Ramos (cell line): Measurements from ENCODE around the gene TCF7.

Experiments
- in situ Hi-C: fragments of 300-500 bp; cut with MboI; formaldehyde crosslinking; loops from one replicate; pipeline ENCODE4 v1.14.3; 2022; ENCODE audit warnings: low sequenced_read_pairs; ENCODE audit not compliant: unreplicated experiment

Gene TCF7

DNA sequence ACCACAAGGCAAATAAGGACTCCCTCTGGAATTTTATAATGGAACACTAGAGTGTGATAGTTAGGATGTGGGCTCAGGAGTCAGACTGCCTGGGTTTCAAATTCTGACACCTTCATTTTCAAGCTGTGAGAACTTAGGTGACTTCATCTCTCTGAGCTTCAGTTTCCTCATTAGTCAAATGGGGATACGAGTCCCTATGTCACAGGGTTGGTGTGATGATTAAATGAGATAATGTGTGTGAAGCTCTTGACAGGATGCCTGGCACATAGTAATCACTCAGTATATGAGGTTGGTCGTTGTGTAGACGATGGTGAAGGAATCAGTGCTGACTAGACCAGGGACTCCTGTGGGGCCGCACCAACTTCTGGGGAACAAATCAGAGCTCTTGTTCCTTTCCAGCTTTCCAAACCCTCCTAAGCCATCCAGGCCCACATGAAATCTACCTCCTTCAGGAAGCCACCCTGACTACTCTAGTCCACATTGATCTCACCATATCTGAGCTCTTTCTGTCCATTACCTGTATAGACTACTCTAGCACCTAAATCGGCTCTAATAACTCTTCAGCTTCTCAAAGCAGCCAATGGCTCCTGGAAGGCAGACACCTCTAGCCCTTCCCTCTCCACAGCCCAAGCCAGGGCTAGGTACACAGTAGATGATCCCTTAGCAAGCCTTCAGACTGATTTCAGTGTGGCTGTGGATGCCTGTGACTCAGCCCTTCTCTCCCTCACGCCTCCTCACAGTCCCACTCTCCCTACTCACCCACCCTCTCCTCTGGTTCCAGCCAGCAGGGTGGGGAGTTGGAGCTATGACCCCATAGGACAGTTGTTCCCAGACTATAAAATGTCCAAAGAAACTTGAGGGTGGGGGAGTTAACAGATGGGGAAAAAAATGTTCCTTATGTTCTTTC lies 2.5 kb upstream of the TCF7 start:
- in situ Hi-C loops: no loop called here

DNA sequence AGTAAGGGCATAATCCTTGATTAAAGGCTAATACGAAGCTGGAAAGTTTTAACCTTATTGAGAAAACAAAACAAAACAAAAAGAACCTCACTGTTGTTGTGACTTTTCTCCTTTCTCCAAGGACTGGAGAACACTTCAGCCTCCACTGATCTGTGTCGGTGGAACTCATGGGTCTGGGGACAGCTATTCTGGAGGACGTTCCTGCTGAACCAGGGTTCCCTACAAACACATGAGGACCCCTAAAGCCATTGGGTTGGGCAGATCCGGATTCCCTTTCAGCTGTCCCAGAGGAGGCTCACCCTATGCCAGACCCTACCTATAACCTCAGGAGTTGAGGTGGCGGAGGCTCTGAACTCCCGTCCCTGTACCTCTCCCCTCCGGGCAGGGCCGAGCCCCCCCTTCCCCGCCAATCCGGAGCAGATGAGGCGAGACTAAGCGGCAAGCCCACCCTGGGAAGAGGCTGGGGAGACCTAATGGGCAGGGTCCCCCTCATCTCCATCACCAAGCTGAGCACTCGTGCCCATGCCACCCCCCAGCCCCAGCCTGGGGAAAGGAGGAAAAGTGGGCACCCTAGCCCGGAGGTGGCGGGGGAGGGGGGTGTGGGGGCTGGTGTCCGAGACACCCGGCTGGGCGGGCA lies 1.6 kb upstream of the TCF7 start:
- in situ Hi-C loops: no loop called here

DNA sequence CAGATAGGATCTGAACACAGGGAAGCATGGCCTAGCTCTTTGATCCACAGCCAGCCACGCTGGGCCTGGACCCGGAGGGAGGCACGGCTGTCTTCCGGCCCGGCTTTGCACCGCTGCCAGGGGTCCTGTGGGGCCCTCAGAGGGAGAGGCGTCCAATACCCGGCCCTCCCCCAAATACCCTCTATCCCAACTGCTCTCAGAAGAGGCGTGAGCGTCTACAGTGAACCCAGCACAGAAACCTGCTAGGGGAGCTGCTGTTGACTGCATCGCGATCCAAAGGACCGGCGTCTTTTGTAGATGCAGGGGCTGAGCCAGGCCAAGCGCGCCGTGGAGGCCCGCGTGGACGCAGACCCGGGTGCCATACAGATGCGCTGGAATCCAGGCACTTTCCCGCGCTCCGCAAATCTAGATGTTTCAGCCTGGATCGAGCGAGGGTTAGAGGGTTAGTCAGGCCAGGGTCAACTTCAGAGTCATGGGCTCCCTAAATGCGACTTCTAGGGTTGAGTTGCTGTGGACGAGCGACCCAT lies 1.1 kb upstream of the TCF7 start:
- in situ Hi-C loops: no loop called here

DNA sequence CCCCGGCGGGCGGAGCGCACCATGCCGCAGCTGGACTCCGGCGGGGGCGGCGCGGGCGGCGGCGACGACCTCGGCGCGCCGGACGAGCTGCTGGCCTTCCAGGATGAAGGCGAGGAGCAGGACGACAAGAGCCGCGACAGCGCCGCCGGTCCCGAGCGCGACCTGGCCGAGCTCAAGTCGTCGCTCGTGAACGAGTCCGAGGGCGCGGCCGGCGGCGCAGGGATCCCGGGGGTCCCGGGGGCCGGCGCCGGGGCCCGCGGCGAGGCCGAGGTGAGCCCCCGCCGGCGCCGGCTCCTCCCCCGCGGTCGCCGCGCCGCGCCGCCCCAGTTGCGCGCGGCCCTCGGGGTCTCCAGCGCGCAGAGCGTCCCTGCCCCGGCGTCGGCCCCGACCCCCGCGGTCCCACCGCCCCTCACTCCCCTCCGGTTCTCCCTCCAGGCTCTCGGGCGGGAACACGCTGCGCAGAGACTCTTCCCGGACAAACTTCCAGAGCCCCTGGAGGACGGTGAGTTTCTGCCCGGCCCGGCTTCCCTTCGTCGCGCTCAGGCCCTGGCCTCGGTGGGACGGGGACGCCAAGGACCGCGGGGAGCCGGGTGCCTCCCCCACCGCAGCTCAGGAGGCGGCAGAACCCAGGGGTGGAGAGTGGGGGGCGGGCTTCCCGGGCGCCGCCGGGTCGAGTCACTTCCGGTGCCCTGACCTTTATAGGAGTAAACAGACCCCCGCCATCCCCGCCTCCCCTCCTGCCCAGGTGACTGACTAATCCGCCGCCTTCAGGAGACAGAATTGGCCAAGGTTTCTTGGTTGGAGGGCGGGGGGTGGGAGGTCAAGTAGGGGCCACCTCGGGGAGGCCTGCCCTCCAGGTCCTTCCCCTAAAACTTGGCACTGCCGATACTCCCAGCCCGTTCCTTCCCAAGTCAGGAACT lies 665 bp downstream of the TCF7 start:
- in situ Hi-C loops: no loop called here

DNA sequence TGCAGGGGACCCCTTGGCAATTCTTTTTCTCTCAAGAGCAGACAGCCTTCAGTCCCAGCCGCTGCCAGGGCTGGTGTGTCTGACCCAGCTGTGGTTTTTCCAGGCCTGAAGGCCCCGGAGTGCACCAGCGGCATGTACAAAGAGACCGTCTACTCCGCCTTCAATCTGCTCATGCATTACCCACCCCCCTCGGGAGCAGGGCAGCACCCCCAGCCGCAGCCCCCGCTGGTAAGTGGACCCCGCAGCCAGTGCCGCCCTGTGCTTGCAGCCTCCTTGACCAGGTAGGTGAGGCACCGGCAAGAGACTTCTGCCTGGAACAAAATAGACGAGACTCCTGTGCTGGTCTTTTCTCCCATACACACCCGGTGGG lies 1.3 kb downstream of the TCF7 start:
- in situ Hi-C loops: no loop called here

DNA sequence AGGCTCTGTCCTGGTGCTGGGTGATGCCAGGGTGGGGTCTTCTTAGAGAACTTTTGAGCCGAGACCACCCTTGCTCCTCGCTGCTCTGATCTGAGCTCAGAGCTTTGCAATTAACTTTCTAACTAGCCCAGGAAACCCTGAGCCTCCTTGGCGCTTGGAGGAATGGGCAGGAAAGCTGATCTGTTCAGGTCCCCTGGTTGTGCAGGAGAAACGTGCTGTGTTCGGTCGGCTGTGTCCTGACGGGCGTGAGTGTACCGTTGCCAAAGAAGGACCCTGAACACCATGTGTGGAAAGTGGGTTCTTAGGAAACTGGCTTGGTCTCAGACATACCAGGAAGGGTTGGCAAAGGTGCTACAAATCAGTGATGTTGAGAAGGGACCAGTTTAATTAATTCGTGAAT lies 1.8 kb downstream of the TCF7 start:
- in situ Hi-C loops: no loop called here

DNA sequence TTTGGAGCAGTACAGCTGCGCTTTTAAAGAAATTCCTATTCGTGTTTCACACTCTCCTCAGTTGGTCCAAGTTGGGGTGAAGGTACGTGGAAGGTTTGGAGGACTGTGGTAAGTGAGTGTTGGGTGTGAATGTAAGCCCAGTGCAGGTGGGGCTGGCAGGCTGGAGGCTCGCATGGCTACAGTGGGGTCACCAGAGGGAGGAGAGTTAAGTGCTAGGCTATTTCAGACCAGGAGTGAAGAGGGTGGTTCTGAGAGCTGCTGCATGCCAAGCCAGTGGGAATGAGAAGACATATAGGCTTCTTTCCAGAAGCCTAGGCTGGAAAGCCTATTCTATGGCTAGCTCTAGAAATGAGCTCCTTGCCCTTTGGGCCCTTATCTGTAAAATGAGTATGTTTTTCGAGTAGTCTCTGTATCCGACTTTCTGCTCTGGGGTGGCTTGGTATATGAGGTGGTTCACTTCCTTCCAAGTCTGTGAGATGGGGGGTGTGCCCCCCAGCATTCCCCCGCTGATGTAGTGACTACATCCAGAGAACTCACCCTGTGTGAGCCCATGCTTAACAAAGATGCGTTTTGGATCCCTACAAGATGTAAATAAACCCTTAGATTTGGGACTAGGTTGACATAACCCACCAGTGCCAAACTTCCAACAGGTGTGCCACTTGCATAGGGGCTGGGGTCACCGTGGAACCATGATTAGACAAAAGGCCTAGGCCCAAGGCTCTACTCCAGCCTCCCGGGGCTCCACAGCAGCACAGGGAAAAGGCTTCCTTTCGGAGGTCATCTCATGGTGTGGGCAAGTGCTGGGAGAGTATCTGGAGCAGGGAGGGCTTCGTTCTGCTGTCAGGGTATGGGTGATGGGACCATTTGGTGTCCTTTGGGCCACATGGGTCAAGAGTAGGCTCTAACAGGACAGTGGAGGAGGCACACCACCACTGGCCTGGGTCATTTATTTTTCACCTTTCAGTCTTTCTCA lies 2.6 kb downstream of the TCF7 start:
- in situ Hi-C loops: no loop called here

DNA sequence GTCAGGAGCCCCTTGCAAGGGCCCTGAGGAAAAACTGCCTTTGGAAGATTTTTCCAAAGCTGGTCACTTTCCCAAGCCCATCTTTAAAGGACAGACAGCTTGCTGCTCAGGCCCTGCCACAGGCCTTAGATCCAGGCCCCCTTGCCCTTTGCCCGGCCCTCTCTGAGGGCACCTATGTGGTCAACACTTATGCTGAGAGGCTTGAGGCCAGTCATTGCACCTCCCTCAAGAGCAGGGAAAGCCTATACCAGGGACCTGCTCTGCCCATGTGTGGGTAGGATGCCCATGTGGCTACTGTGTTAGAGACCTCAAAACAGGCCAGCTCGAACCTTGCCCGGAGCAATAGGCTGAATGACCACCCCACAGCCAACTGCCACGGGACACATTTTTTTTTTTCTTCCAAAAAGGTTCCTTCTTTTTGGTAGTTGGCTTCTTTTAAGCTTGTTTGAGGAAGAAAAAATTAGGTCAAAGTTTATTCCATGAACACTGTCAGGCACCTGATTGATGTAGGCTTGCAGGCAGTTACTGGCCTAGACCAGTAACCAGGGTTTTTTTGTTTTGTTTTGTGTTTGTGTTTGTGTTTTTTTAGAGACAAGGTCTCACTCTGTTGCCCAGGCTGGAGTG lies 3.8 kb downstream of the TCF7 start:
- in situ Hi-C loops: no loop called here

DNA sequence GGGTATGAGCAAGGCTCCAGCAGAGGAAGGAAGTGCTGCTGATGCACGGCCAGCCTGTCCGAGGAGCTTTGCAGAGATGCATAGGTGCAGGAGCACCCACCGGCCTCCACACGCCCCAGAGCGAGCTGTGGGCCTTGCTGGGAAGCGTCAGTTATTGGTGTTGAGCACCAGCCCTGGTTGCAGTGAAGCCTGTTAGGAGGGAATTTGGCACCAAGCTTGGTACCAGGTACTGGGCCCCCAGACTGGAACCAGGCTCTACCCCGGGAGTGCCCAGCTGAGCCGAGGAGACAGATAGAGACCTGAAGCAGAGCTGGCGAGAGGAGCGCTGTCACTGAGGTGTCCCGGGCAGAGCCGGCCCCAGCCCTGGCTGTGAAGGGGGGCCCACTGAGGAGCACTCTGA lies 5.2 kb downstream of the TCF7 start:
- in situ Hi-C loops: no loop called here

DNA sequence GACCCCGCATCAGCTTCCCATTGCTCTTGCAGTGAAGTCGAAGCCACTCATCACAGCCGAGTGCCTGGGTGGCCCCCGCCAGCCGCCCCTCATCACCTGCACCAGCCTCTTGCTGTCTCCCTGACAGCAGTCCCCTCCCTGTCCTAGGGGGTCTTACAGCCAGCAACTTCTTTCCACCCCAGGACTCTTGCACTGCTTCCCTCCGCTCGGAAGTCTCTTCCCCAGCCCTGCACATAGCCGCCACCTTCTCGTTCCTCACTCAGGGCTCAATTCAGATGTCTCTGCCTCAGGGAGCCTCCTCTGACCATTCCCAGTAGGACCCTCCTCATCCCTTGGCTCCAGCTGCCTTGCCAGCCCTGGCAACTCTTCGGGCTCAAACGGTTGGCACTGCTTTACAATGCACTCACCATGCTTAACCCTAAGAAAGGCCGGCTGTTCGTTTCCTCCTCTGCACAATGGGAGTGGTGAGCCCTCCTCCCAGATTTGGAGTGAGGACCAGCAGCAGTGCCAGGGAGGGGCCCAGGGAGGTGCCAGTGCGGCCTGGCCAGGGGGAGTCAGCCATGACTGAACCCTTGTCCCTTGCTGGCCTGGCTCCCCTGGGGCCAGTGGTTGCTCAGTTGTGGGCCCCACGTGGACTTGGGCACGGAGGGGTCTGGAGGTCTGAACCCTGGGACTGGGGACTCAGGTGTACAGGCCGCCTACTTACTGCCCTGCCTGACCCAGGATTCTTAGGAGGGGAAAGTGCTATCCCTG lies 6.1 kb downstream of the TCF7 start:
- in situ Hi-C loops: no loop called here

DNA sequence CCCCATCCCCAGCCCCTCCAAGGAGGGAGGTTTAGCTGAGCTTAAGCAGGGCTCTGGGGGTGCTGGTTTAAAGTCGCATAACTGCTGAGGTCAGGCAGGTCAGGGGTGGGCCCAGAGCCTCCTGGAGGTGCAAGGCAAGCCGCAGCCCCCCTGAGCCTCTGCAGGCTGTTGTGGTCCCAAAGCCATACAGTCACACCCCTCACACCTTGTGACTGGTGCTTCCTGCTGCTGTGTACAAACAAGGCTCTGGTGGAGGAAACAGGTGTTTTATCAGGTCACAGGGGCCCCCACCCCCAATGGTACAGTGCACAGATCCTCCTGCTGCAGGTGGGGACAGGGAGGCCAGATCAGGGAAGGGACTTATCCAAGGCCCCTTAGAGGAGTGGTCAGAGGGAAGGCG lies 8.0 kb downstream of the TCF7 start:
- in situ Hi-C loops: no loop called here

DNA sequence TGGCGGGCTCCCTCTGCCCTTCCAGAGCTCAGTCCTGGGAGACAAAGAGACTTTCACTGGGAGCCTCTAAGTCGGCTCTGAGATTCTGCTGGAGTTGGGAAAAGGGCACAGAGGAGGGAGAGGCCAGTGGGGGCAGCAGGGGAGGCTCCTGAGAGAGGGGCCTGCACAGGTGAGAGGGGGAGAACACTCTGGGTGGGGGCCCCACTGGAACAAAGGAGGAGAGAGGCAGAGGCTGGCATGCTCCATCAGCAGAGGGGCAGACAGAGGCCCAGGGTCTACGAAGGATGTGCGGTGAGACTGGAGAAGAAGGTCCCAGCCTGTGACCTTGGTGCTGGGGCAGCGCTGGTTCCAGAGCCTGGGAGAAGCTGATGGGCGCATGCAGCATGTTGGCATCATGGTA lies 8.9 kb downstream of the TCF7 start:
- in situ Hi-C loops: no loop called here

DNA sequence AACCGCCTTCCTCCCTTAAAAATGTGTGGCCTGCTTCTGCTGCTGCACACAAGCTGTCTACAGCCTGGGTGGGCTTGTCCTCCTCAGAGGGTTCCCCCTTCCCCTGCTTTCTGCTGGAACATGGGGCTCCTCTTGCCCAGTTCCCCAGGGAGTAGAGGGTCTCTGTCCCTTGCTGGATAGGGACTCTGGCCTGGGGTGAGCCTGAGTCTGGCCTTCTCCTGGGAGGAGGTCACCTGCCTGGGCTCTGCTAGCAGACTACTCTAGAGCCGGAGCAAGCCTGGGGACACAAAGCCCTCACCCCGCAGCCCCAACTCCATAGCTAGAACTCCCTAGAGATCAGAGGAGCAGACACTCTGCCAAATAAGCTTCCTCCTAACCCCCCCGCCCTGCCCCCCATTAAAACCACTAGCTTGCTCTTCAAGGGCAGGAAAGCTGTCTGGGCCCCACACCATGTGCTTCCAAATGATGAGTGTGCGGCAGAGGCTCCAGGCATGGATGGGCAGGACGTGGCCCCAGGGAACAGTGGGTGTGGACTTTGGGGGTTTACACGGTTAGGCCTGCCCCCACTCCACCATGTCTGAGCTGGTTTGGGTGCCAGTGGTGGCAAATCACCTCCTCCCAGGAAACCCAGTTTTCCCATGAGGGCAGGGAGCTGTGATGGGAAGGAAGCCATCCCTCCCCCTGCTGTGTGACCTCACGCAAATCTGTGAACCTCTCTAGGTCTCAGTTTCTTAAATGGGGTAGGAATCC lies 10.0 kb downstream of the TCF7 start:
- in situ Hi-C loops: no loop called here

DNA sequence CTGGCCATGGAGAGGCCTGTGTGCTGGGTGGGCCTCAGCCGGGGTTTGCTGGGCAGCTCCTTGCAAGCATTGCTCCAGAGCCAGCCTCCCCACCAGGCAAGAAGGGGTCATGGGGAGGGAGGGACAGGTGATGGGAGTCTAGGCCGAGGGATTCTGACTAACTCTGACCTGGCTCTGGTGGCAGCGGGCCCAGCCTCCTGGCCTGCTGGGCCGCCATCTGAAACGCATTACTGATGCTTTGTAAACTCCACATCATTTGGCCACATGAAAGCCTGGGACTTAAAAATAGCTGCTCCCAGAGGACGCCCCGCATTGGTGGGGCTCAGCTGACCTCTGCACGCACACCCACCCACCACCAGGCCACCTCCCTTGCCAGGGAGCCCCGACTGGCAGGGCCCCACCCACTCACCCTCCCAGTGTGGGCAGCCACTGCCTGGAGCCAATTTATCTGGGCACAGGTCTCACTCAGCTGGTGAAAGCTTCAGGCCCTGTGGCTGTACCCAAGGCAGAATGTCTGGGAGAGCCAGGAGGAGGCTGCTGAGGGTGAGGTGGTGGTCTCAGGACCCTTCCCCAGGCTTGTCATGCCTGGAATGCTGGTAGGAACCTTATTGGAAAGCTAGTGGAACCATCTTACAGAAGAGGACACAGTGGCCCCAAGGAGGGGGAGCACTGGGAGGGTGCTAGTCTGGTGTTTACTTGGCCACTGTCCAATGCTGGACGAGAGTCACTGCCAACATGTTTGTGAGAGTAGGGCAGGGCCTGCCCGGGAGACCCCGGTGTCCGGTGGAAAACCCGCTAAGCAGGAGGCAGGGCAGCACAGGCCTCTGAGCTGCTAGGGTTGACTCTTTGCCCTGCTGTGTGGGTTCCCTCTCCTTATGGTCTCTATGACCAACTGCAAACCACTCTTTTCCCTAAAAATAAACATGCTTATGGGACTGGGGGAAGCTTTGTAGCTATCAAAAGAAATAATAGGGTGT lies 10.8 kb downstream of the TCF7 start:
- in situ Hi-C loops: no loop called here

DNA sequence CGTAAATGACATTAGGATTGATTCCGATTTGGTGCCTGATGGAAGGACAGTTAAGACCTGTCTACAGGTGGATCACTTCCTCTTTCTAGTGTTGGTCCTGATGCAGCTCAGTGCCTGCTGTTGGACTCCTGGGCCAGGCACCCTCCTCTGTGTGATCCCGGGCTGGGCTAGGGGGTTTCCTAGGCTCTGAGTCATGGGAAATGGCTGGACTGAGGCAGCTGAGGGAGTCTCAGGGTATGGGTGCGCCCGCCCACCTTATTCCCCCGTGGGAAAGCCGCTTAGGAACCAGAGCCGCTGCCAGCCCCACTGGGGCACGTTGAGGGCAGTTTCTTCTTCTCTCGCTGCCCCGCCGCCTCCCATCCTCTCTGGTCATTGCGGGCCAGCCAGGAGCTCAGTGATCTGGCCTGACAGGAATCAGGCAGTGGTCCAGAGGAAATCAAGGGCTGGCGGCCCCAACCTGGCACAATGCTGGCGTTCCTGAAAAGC lies 12.9 kb downstream of the TCF7 start:
- in situ Hi-C loops: no loop called here

DNA sequence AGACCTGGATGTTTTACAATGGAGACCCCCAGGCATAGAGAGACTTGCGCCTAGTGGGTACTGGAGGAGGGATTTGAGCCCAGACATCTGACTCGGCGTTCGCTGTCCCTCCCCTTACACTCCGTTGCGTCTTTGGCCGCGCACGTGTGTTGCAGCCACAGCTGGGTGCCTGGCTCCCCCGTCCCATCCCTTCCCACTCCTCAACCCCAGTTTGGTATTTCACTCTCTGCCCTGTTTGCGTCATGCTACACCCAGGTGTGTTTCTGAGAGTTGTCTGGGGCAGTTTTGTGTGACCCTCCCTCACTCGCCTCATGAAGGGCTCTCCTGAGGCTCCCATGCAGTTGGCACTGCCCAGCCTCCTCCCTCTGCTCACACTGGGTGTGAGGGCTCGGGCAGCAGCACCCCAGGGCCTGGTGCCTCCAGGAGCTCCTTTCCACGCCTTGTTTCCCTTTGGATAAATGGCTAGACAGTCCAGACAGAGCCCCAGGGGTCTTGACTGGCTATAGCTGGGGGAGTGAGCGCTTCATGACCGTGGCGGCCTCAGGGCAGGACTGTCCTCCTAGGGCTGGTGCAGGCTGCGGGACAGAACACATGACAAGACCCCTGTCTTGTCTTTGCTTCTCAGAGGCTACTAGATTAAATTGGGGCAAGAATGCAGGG lies 13.6 kb downstream of the TCF7 start:
- in situ Hi-C loops: no loop called here
